GM04504 (cell line): ENCODE results near the gene KCNH1.
A peak's percentile ranks its signal among the peaks of the same experiment; 100 is the strongest.

Source experiments
- DNase-seq: peaks from one replicate; pipeline ENCODE4 v3.0.0-alpha.2; 2012; ENCODE audit warnings: low read depth

Gene KCNH1

GRCh38 chr1:210646258-210646616, 487.7 kb downstream of the KCNH1 start:
- no peak for DNase-seq

GRCh38 chr1:210645582-210646257, 488.2 kb downstream of the KCNH1 start:
- DNase-seq, result no peak

- no peak for DNase-seq
These were observed 492.4 kb downstream of the KCNH1 start for GRCh38 chr1:210641582-210641981.

GRCh38 chr1:210635108-210635507, 498.8 kb downstream of the KCNH1 start:
- no peak for DNase-seq

GRCh38 chr1:210633636-210634035, 500.3 kb downstream of the KCNH1 start:
- no peak for DNase-seq

- no peak for DNase-seq
These were observed 500.8 kb downstream of the KCNH1 start for GRCh38 chr1:210633140-210633539.

- DNase-seq, result no peak
These were observed 502.5 kb downstream of the KCNH1 start for GRCh38 chr1:210631399-210631798.

- DNase-seq, result no peak
These were observed 504.7 kb downstream of the KCNH1 start for GRCh38 chr1:210629276-210629675.

GRCh38 chr1:210627755-210628154, 506.2 kb downstream of the KCNH1 start:
- peak; percentile 9 for DNase-seq
